Pancreas (tissue), 10 donors: Measurements from ENCODE around the gene VIPAS39. TPM values are rescaled to one million over a fixed set of nuclear protein-coding genes. Genes with fewer than 3 reads are reported as not detected.

ENCODE experiments used
- ATAC-seq, 4 donors: fragments of 200-7000 bp; cut with Tn5 transposase; one replicate each; pipeline versions ENCODE4 v1.8.0 to v1.9.1; 2020; ENCODE audit warnings: mild to moderate bottlenecking in 4 of 4, moderate library complexity in 4 of 4
- DNase-seq, 6 donors: peaks; one replicate each; pipeline ENCODE4 v3.0.0-alpha.2; 2020
- FAIRE-seq: peaks from 2 replicates; lab custom pipeline; 2012; peaks lifted over from hg19 to GRCh38; lab: Jason Lieb, UNC
- H3K27ac ChIP-seq, 4 donors: fragments of 200-600 bp; sonication (generic); 1 replicate in 3 of 4; 2 replicates in 1 of 4; pipeline versions ENCODE4 v1.5.0 to v1.8.0; 2020
- H3K27me3 ChIP-seq, 4 donors: fragments of 200-600 bp; one replicate each; pipeline ENCODE4 v1.8.0; 2021
- H3K36me3 ChIP-seq, 3 donors: fragments of 200-600 bp; sonication (generic) in 1 of 3; one replicate each; pipeline versions ENCODE4 v1.5.0 to v1.8.0; 2020 to 2021
- H3K4me1 ChIP-seq, 3 donors: fragments of 200-600 bp; one replicate each; pipeline ENCODE4 v1.8.0; 2021
- H3K4me3 ChIP-seq, 4 donors: fragments of 200-600 bp; sonication (generic) in 2 of 4; one replicate each; pipeline versions ENCODE4 v1.5.0 to v1.8.0; 2020 to 2021
- H3K9me3 ChIP-seq, 4 donors: fragments of 200-600 bp; one replicate each; pipeline ENCODE4 v1.8.0; 2021
- WGBS, 2 donors: extraction: QIAGEN DNeasy Blood & Tissue Kit; methylation state at CpG; one replicate each; pipeline ENCODE4 v1.1.7; 2013; 5-methylcytosine and 5-hydroxymethylcytosine counted together
- intact Hi-C, 3 donors: fragments of 100-400 bp; cut with DNase I; formaldehyde crosslinking; loops; one replicate each; pipeline versions ENCODE4 v1.11.1 to v1.14.2; 2022
- polyA plus RNA-seq, 2 donors: library from polyadenylated mRNA; stranded (reverse); fragments of 200-250 nt; gene quantifications; one replicate each; pipeline ENCODE4 v1.2.3, GENCODE V29; 2013
- total RNA-seq, 6 donors: library from RNA; stranded (reverse); fragmentation: NEBNext Ultra II Directional in 4 of 6; extraction: Animal tissue kit (Norgen Biotek cat#: 25700) in 4 of 6; gene quantifications; one replicate each; pipeline versions ENCODE4 v1.2.1 to v1.2.4, GENCODE V29; 2021 to 2023
- TF ChIP-seq, protein P1 (sequence below), 4 donors: fragments of 200-600 bp; sonication (generic) in 3 of 4; IDR thresholded peaks; one replicate each; pipeline versions ENCODE4 v1.5.0 to v1.8.0; 2021; ENCODE audit warnings: antibody characterized with exemption in 4 of 4
- donor health status: healthy with polysubstance abuse.
- donor health status: DM: no; HTN: no; CAD: no; lungs with moderate emphysema.
- donor health status: DM: no; HTN: no; CAD: no.
- donor health status: control.
- donor health status: control.
- donor health status: Bipolar disorder and iron deficiency.
- donor health status: DM: yes; HTN: yes; CAD: no.
- donor health status: DM: no; HTN: no; CAD: no.
- donor health status: DM: no; HTN: no; CAD: no.
- donor health status: DM: yes; HTN: yes; CAD: no.

The VIPAS39 gene
- total and polyA plus RNA-seq, 8 donors = 6.1 to 12.5 (median 7.7) TPM

GRCh38 chr14:77400216-77400615 lies 57.2 kb downstream of the VIPAS39 start:
- Histone ChIP-seq H3K4me1 (no peaks in the 10 kb centered on the region), H3K36me3 (no peaks in the 10 kb centered on the region), H3K27me3 (no peaks in the 10 kb centered on the region), H3K27ac (no peak overlapping the region), H3K4me3 (no peak overlapping the region), H3K9me3 (no peaks in the 10 kb centered on the region)
- no peak for ATAC-seq
- intact Hi-C loops = no loop called here
- no peak for FAIRE-seq
- DNase-seq = no peak
- TF ChIP-seq, protein P1, sequence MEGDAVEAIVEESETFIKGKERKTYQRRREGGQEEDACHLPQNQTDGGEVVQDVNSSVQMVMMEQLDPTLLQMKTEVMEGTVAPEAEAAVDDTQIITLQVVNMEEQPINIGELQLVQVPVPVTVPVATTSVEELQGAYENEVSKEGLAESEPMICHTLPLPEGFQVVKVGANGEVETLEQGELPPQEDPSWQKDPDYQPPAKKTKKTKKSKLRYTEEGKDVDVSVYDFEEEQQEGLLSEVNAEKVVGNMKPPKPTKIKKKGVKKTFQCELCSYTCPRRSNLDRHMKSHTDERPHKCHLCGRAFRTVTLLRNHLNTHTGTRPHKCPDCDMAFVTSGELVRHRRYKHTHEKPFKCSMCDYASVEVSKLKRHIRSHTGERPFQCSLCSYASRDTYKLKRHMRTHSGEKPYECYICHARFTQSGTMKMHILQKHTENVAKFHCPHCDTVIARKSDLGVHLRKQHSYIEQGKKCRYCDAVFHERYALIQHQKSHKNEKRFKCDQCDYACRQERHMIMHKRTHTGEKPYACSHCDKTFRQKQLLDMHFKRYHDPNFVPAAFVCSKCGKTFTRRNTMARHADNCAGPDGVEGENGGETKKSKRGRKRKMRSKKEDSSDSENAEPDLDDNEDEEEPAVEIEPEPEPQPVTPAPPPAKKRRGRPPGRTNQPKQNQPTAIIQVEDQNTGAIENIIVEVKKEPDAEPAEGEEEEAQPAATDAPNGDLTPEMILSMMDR (IDR thresholded peaks at IDR 0.05) = no peak
- 75 to 79% methylated on average over 6 of the region's 6 CpGs for WGBS, 2 donors

DNA sequence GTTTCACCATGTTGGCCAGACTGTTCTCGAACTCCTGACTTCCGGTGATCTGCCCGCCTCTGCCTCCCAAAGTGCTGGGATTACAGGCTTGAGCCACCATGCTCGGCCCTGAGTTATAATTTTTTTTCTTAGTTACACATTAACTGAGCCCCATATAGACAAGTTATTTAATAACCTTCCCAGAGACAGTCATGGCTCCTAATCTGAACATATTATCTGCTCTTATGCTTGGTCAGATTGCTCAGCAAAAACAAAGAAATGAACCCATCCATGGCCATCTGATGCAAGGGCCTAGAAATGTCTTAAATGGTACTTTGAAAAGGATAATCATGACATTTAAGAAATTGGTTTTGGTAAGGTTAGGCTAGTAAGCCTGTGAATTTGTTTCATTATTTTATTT lies 67.2 kb downstream of the VIPAS39 start:
- TF ChIP-seq, protein P1 (IDR thresholded peaks at IDR 0.05) = no peak
- FAIRE-seq (no peak), DNase-seq (no peak), ATAC-seq (no peak)
- H3K27me3 ChIP-seq = no peaks in the 10 kb centered on the region
- H3K36me3 ChIP-seq = no peaks in the 10 kb centered on the region
- no peak overlapping the region for H3K4me3 ChIP-seq
- H3K27ac ChIP-seq = no peak overlapping the region
- no peaks in the 10 kb centered on the region for H3K9me3 ChIP-seq
- intact Hi-C loops = no loop called here
- 79 to 80% methylated on average over 4 of the region's 4 CpGs for WGBS, 2 donors
- no peaks in the 10 kb centered on the region for H3K4me1 ChIP-seq

- WGBS, 2 donors = 81 to 90% methylated on average over 6 of the region's 6 CpGs
- H3K4me1 ChIP-seq = peaks cover 0 to 12% (median 0%) of the 10 kb centered on the region in 3 donors
- FAIRE-seq (no peak), ATAC-seq (no peak), DNase-seq (no peak)
- no peak overlapping the region for H3K27ac ChIP-seq
- H3K4me3 ChIP-seq = no peak overlapping the region
- no peaks in the 10 kb centered on the region for H3K36me3 ChIP-seq
- intact Hi-C loops = no loop called here
- no peaks in the 10 kb centered on the region for H3K27me3 ChIP-seq
- TF ChIP-seq, protein P1 (IDR thresholded peaks at IDR 0.05) = no peak
- H3K9me3 ChIP-seq = no peaks in the 10 kb centered on the region
These were observed 78.7 kb downstream of the VIPAS39 start for GRCh38 chr14:77378701-77379100.

DNA sequence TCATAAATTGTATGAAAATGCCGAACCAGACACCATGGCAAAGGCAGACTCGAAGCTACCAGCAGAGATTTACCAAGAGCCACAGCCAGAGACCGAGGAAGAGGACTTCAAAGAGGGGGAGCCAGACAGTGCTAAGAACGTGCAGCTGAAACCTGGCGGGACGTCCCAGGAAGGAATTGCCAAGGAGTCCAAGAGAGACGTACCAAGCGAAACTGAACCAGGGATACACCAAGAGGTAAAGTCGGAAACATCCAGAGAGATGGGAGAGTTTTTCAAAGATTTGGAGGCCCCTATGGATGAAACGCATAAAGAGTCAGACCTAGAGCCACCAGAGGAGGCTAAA lies 79.9 kb downstream of the VIPAS39 start:
- peaks cover 0 to 12% (median 0%) of the 10 kb centered on the region in 3 donors for H3K4me1 ChIP-seq
- no peaks in the 10 kb centered on the region for H3K36me3 ChIP-seq
- ATAC-seq (peak in 2 of 4 donors; percentile 2 to 3), DNase-seq (no peak), FAIRE-seq (no peak)
- H3K9me3 ChIP-seq = no peaks in the 10 kb centered on the region
- whole genome bisulfite sequencing, 2 donors = 13 to 15% methylated on average over 10 of the region's 10 CpGs
- H3K4me3 ChIP-seq = peak overlapping the region; percentile 85 to 96 (median 92)
- H3K27ac ChIP-seq = peak overlapping the region in 3 of 4 donors; percentile 76 to 88 (median 85)
- H3K27me3 ChIP-seq = no peaks in the 10 kb centered on the region
- TF ChIP-seq, protein P1 (IDR thresholded peaks at IDR 0.05) = no peak
- intact Hi-C loops = no loop called here

- WGBS, 2 donors = 0% methylated on average over 56 to 69 of the region's 69 CpGs
These were observed 80.5 kb downstream of the VIPAS39 start, which contains the start of the genes SAMD15 and TMED8 for GRCh38 chr14:77376771-77377501. Gene SAMD15, plus strand, starts transcription at chr14:77377379. Its CDS starts 40 bp downstream, at chr14:77377419. Gene TMED8, minus strand, starts transcription at chr14:77377094. Its CDS starts 41 bp downstream, at chr14:77377053.

More at GRCh38 chr14:77376771-77377501, 80.5 kb downstream of the VIPAS39 start, which contains the start of the genes SAMD15 and TMED8:
- DNase-seq (peak; percentile 76 to 94 (median 84)), ATAC-seq (peak; percentile 98 to 99 (median 98)), FAIRE-seq (no peak)
- Histone ChIP-seq H3K27ac (peak within 1 kb of the TSS; percentile 73 to 88 (median 80)), H3K9me3 (no peaks in the 10 kb centered on the region), H3K4me1 (peaks cover 0 to 12% (median 0%) of the 10 kb centered on the region in 3 donors), H3K36me3 (no peaks in the 10 kb centered on the region), H3K27me3 (no peaks in the 10 kb centered on the region), H3K4me3 (peak within 1 kb of the TSS; percentile 85 to 96 (median 92))
- intact Hi-C loops = no loop called here
- TF ChIP-seq, protein P1 (IDR thresholded peaks at IDR 0.05) = peak in 1 of 4 donors; percentile 22
